ENCODE results near the gene PFN1. TPM values are rescaled to one million over a fixed set of nuclear protein-coding genes. Genes with fewer than 3 reads are reported as not detected.
A peak's percentile ranks its signal among the peaks of the same experiment; 100 is the strongest.

Gene PFN1
- total RNA-seq, 2 experiments from 2014 or later: 1,726 to 1,759 TPM

- no peaks in the 10 kb centered on the region for H3K9me3 Mint-ChIP-seq
- H3K36me3 Mint-ChIP-seq (ENCODE audit: low read depth): peaks cover 3% of the 10 kb centered on the region
- ATAC-seq: peak; percentile 37
- H3K27ac Mint-ChIP-seq: no peak overlapping the region
- peaks cover 8% of the 10 kb centered on the region for H3K4me1 Mint-ChIP-seq (ENCODE audit: low read depth)
- H3K27me3 Mint-ChIP-seq: no peaks in the 10 kb centered on the region
- TF ChIP-seq CTCF (IDR thresholded peaks at IDR 0.05): peak; percentile 36
- intact Hi-C loops (cut with micrococcal nuclease): no loop called here
- CTCF ChIA-PET: interaction anchor here (0.9 to 1.6 kb wide), 6 partner anchors 9 to 105 kb away, joined by 3 to 9 read pairs (median 4); partner anchors contain the start of gene SPAG7
- peak; percentile 71 for DNase-seq
- POLR2A ChIA-PET: interaction anchor here (1.3 to 20.8 kb wide), 3 partner anchors 10 to 48 kb away, joined by 3 to 627 read pairs (median 46); partner anchors contain the start of genes PFN1 and SPAG7
- H3K4me3 Mint-ChIP-seq: no peak overlapping the region
Measured at GRCh38 chr17:4956493-4957061, 8.2 kb upstream of the PFN1 start.

- POLR2A ChIA-PET: interaction anchor here (0.7 to 20.8 kb wide), 3 partner anchors 10 to 15 kb away, joined by 3 to 627 read pairs (median 9); partner anchors contain the start of genes RNF167, SLC25A11 and SPAG7
- no peak for ATAC-seq
- Mint-ChIP-seq H3K9me3 (no peaks in the 10 kb centered on the region), H3K27ac (no peak overlapping the region), H3K4me3 (no peak overlapping the region), H3K36me3 (ENCODE audit: low read depth) (peaks cover 3% of the 10 kb centered on the region), H3K27me3 (no peaks in the 10 kb centered on the region), H3K4me1 (ENCODE audit: low read depth) (peaks cover 18% of the 10 kb centered on the region)
- CTCF ChIA-PET: interaction anchor here (1.2 to 1.6 kb wide), 3 partner anchors 12 to 46 kb away, joined by 3 to 5 read pairs (median 4); partner anchors contain the start of gene SPAG7
- intact Hi-C loops (cut with micrococcal nuclease): no loop called here
- TF ChIP-seq CTCF (IDR thresholded peaks at IDR 0.05): no peak
- DNase-seq: no peak
Measured at GRCh38 chr17:4955091-4955490, 6.8 kb upstream of the PFN1 start.

- H3K9me3 Mint-ChIP-seq: no peaks in the 10 kb centered on the region
- peaks cover 18% of the 10 kb centered on the region for H3K4me1 Mint-ChIP-seq (ENCODE audit: low read depth)
- TF ChIP-seq CTCF (IDR thresholded peaks at IDR 0.05): no peak
- ChIA-PET CTCF (interaction anchor here (1.0 to 2.5 kb wide), 4 partner anchors 8 to 44 kb away, joined by 3 to 9 read pairs (median 4); partner anchors contain the start of gene SPAG7), POLR2A (interaction anchor here (1.8 to 20.8 kb wide), 3 partner anchors 10 to 15 kb away, joined by 8 to 627 read pairs (median 14); partner anchors contain the start of genes RNF167, SLC25A11 and SPAG7)
- intact Hi-C loops (cut with micrococcal nuclease): no loop called here
- no peaks in the 10 kb centered on the region for H3K27me3 Mint-ChIP-seq
- H3K36me3 Mint-ChIP-seq (ENCODE audit: low read depth): peaks cover 5% of the 10 kb centered on the region
- no peak for DNase-seq
- ATAC-seq: no peak
- no peak overlapping the region for H3K4me3 Mint-ChIP-seq
- no peak overlapping the region for H3K27ac Mint-ChIP-seq
Measured at GRCh38 chr17:4953451-4953961, 5.2 kb upstream of the PFN1 start.

- no peaks in the 10 kb centered on the region for H3K27me3 Mint-ChIP-seq
- CTCF ChIA-PET: interaction anchor here (0.7 to 2.5 kb wide), 3 partner anchors 16 to 42 kb away, joined by 3 to 9 read pairs (median 4); partner anchors contain the start of gene SPAG7
- no peaks in the 10 kb centered on the region for H3K9me3 Mint-ChIP-seq
- intact Hi-C loops (cut with micrococcal nuclease): no loop called here
- H3K27ac Mint-ChIP-seq: peak overlapping the region; percentile 97
- no peak for DNase-seq
- H3K4me1 Mint-ChIP-seq (ENCODE audit: low read depth): peaks cover 18% of the 10 kb centered on the region
- TF ChIP-seq CTCF (IDR thresholded peaks at IDR 0.05): no peak
- POLR2A ChIA-PET: interaction anchor here (1.5 to 20.8 kb wide), 5 partner anchors 9 to 43 kb away, joined by 3 to 627 read pairs (median 11); partner anchors contain the start of genes RNF167, SLC25A11 and SPAG7
- ATAC-seq: no peak
- peaks cover 16% of the 10 kb centered on the region for H3K36me3 Mint-ChIP-seq (ENCODE audit: low read depth)
- peak overlapping the region; percentile 97 for H3K4me3 Mint-ChIP-seq
Measured at GRCh38 chr17:4951486-4951885, 3.2 kb upstream of the PFN1 start.

All from activated CD8-positive, alpha-beta T cell treated with anti-CD3 and anti-CD28 coated beads for 36 hours (primary cell).